Ramos (cell line): ENCODE data around the gene MRTFB.
"Not testable (repeated sequence)": the region's sequence is repeated elsewhere in the genome, so short reads cannot be mapped to it uniquely, and the experiment has no call there.

Source experiments
- in situ Hi-C: fragments of 300-500 bp; cut with MboI; formaldehyde crosslinking; loops from one replicate; pipeline ENCODE4 v1.14.3; 2022; ENCODE audit warnings: low sequenced_read_pairs; ENCODE audit not compliant: unreplicated experiment

MRTFB gene

GRCh38 chr16:14179116-14179515 is 108.0 kb downstream of the MRTFB start:
- in situ Hi-C loops: no loop called here

DNA sequence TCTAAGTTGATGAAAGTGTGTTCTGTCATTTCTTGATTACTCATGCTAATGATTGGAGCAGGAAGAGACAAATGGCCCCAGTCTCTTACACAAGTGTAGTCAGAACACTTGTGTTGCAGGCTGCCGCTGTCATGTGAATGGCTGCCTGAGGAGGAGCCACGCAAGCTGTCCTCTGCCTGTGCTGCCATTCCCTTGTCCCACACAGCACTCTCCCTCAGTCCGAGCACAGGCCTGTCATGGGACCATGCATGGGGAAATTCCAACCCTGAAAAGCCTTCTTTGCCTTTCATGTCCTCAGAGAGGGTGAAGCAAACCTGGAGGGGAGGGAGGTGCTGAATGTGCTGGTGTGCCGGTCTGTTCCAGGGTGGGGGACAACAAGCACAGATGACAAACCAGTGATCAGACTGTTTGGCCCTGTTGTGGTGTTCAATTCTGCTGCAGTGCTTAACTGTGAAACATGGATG is 109.4 kb downstream of the MRTFB start:
- in situ Hi-C loops: no loop called here

- in situ Hi-C loops: no loop called here
These were observed 110.4 kb downstream of the MRTFB start for GRCh38 chr16:14181371-14182050.

DNA sequence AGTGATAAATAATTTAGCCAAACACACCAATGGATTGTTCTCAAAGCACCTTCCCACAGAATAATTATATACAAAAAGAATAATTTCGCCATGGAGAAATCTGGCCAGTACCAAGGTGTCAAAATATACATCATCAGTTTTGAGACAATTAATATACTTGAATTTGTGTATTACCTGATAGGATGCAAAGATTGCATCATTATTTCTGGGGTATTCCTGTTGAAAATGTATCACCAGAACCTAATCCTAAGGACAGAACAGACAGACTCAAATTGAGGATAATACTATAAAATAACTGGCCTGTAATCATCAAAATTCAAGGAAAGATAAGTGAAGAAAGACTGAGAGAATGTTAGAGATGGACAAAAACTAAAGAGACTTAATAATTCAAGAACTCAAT is 111.9 kb downstream of the MRTFB start:
- in situ Hi-C loops: no loop called here

- in situ Hi-C loops: not testable (repeated sequence)
These were observed 112.8 kb downstream of the MRTFB start for GRCh38 chr16:14183962-14184361.

GRCh38 chr16:14186007-14186794 is 115.1 kb downstream of the MRTFB start:
- in situ Hi-C loops: no loop called here

- in situ Hi-C loops: no loop called here
These were observed 115.7 kb downstream of the MRTFB start for GRCh38 chr16:14186795-14187221.

DNA sequence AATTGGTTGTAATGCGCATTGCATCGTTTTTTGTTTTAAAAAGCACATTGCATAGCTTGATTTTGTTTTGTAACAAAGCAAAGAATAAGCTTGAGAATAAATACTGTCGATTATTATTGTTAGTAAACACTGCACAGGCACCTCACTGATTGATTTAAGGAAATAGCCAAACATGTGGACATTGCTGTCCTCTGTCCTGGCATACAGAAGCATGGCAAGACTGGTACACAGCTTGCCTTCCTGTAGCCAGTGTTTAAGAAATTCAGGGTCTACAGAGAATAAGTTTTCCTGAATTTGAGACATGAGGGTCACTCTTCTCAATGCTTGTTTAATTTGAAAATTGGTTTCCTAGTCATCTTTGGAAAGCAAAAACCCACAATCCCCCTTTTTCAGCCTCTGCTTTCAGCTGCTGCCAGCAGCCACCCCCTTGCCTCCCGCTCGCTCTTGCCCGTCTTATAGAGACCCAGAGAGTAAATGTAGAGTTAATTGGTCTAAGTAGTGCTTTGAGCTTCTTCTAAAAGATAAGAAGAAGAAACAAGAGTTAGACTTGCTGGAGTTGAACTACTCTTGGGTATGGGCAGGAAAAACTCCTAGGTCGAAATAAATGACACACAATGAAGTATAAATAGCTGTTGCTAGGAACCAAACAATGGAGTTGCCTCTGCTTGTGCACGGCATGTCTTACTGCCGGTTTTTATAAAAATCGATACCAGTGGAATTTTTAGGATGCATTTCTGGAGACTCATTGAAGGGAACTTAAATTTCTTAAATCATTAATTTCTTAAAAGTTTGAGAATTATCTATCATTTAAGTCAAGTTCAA is 116.6 kb downstream of the MRTFB start:
- in situ Hi-C loops: no loop called here

DNA sequence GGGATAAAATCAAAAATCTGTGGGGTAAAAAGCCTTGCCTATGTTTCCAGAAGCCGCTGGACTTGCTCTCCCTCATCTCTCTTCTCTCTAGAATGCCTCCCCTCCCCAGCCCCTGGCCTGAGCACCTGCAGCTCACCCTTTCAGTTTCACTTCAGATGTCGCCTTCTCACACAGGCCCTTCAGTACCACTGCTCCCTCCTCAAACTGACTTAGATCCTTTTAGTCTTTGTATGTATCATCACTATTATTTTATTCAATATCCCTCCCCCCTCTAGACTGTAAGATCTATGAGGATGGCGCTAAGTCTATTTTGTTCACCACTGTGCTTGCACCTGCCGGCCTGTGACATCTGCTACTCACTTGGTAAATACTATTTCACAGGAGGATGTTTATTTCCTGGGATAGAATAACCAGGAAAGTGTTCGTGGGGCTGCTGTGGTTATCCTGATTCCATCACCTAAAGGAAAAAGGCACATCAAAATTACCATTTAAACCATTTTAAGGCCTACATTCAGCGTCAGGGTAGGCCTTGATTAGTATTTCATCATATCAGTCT is 122.3 kb downstream of the MRTFB start:
- in situ Hi-C loops: no loop called here

DNA sequence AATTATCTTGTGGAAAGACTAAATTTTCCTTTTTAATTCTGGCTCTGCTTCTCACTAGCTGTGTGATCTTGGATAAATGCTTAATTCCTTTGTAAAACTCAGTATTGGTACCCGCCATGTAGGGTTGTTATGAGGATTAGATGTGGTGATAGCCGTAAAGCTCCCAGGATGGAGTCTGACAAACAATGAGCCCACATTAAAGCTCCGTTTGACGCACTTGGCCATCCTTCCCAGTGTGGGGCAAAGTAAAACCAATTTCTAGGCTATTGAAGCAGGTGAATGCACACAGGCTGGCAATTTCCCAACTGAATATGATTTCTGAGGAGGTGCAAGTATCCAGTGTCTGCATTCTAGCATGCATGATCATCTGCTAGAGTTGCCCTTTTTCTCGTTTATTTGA is 123.6 kb downstream of the MRTFB start:
- in situ Hi-C loops: no loop called here

GRCh38 chr16:14196011-14196410 is 124.9 kb downstream of the MRTFB start:
- in situ Hi-C loops: no loop called here

DNA sequence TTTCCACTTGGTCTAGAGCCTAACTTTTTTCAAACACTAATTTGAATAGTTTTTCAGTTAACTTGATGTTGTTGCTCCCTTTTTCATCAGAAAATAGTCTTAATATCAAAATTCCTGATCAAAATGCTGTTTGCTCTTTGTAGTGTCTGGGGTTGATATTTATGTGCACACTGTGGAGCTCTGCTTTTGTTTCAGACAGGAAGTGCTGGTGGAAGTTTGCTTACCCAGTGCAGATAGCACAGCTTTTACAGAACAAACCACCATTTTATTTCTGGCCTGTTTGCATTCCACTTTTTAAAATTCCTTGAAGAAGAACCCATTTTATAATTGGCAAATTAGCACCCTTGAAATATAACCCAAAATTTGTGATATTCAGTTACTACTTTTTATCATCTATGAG is 125.4 kb downstream of the MRTFB start:
- in situ Hi-C loops: no loop called here

GRCh38 chr16:14198012-14198411 is 126.9 kb downstream of the MRTFB start:
- in situ Hi-C loops: no loop called here

DNA sequence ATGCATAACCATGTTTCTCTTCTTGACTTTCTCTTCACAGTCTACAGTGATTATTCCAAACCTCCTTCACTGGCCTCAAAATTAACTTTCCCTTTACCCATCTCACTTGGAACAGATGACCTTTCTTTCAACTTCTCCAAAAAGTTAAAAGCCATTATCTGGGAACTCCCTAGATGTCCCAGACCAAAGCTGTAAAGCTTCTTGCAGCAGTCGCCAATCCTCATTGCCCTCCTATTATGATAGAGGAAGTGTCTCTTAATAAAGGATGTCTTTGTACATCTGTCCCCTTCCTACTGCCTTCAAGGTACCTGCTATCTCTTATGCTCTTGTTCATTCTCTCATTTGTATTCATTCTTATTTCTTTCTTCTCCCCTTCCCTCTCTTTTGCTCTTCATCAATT is 127.5 kb downstream of the MRTFB start:
- in situ Hi-C loops: no loop called here

GRCh38 chr16:14199199-14199598 is 128.1 kb downstream of the MRTFB start:
- in situ Hi-C loops: no loop called here

DNA sequence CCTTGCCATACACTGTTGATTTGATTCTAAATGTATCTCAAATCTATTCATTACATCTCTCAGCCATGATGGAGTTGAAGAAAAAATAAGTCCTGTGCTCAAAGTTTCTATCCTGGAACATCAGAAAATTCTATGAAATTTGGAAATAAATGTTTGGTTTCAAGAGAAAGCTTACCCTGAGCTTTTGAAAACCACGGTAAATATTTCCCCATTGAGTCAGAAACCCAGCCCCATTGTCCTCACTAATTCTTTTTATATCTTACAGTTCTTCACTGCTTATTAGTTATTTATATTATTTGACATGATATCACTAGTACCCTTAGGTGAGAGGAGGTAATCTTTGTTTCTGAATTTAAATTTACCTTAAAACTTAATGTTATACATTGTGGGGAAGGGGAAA is 128.5 kb downstream of the MRTFB start:
- in situ Hi-C loops: no loop called here

- in situ Hi-C loops: no loop called here
These were observed 131.0 kb downstream of the MRTFB start for GRCh38 chr16:14202095-14202494.

DNA sequence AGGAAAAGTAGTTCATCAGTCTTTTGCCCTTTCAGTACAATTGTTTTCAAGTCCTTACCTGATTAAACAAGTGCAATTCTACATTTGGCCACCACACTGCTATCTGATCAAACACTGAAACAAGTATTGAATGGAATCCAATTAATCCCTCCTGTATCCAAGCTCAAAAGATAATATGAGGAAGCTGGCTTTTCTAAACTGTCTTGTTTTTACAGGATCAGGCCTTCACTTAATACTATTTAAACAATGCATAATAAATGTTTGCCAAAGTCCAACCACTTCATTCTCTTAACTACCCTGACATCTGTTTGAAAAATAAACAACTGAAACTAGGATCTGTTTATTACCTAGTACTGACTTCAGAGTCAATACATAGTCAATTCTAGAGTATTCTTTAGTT is 131.6 kb downstream of the MRTFB start:
- in situ Hi-C loops: no loop called here

GRCh38 chr16:14203166-14203565 is 132.0 kb downstream of the MRTFB start:
- in situ Hi-C loops: no loop called here

DNA sequence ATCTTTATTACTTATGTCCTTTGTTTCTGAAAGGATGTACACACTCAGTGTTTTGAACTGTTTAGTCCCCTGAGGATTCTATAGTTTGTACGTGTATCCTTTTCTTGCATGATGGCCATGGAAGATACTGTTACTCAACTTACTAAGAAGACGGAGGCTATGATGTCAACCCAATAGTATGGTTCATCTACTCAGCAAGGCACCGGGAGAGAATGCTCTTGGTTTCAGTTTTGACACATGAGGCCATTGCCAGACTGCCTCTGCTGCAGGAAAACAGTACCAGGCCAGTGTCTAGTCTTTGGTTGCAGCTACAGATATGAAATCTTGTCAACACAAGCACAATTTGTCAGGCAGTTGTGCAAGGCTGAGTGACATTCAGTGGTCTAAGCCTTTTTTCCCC is 134.5 kb downstream of the MRTFB start:
- in situ Hi-C loops: no loop called here
